ENCODE results near the gene LYPD6. TPM values are rescaled to one million over a fixed set of nuclear protein-coding genes. Genes with fewer than 3 reads are reported as not detected.

LYPD6 gene
- total RNA-seq, 1 experiment from 2014 or later = 0.74 TPM

GRCh38 chr2:149357058-149357457 lies 26.7 kb downstream of the LYPD6 start:
- Histone ChIP-seq H3K9me2 (ENCODE audit: insufficient read depth) (no peaks in the 10 kb centered on the region), H3K4me1 (replicated peaks; ENCODE audit: insufficient read depth) (no peaks in the 10 kb centered on the region), H3K4me2 (no peak overlapping the region), H3F3A (ENCODE audit: insufficient read depth, low read depth) (no peaks in the 10 kb centered on the region), H3K79me2 (ENCODE audit: low read depth) (no peaks in the 10 kb centered on the region), H3K4me3 (no peak overlapping the region), H3K36me3 (ENCODE audit: low read depth) (no peaks in the 10 kb centered on the region), H3K27ac (no peak overlapping the region), H2AFZ (no peak overlapping the region), H4K20me1 (ENCODE audit: insufficient read depth) (no peaks in the 10 kb centered on the region), H3K27me3 (ENCODE audit: insufficient read depth, low read depth) (no peaks in the 10 kb centered on the region), H3K9me3 (ENCODE audit: insufficient read depth, low read depth) (no peaks in the 10 kb centered on the region)
- intact Hi-C loops (cut with micrococcal nuclease; ENCODE audit: unreplicated experiment) = no loop called here
- TF ChIP-seq CTCF (conservative IDR thresholded peaks at IDR 0.05) (no peak), EZH2 (IDR thresholded peaks at IDR 0.05; ENCODE audit: low read depth) (no peak)
- no peak for DNase-seq
- BruUV-seq (replicated peaks) = no TSS peak
- CTCF ChIA-PET = no interaction called here
- POLR2A ChIA-PET (ENCODE audit: unreplicated experiment) = no interaction called here

DNA sequence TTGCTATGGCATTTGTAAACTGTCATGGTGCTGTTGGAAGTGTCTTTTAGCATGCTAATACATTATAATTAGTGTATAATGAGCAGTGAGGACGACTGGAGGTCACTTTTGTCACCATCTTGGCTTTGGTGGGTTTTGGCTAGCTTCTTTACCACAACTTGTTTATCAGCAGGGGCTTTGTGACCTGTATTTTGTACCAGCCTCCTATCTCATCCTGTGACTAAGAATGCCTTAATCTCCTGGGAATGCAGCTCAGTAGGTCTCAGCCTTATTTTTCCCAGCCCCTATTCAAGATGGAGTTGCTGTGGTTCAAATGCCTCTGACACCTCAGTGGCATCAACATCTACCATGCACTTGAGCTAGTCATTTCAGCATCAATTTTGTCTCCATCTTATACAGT lies 29.7 kb downstream of the LYPD6 start:
- no TSS peak for BruUV-seq (replicated peaks)
- Histone ChIP-seq H4K20me1 (ENCODE audit: insufficient read depth) (no peaks in the 10 kb centered on the region), H3K36me3 (ENCODE audit: low read depth) (no peaks in the 10 kb centered on the region), H3K9me3 (ENCODE audit: insufficient read depth, low read depth) (no peaks in the 10 kb centered on the region), H3K4me3 (no peak overlapping the region), H2AFZ (no peak overlapping the region), H3K27ac (no peak overlapping the region), H3K4me2 (no peak overlapping the region), H3F3A (ENCODE audit: insufficient read depth, low read depth) (no peaks in the 10 kb centered on the region), H3K27me3 (ENCODE audit: insufficient read depth, low read depth) (no peaks in the 10 kb centered on the region), H3K4me1 (replicated peaks; ENCODE audit: insufficient read depth) (peaks cover 3% of the 10 kb centered on the region), H3K9me2 (ENCODE audit: insufficient read depth) (no peaks in the 10 kb centered on the region), H3K79me2 (ENCODE audit: low read depth) (no peaks in the 10 kb centered on the region)
- ChIA-PET CTCF (no interaction called here), POLR2A (ENCODE audit: unreplicated experiment) (no interaction called here)
- intact Hi-C loops (cut with micrococcal nuclease; ENCODE audit: unreplicated experiment) = no loop called here
- no peak for DNase-seq
- TF ChIP-seq EZH2 (IDR thresholded peaks at IDR 0.05; ENCODE audit: low read depth) = no peak
- TF ChIP-seq CTCF (conservative IDR thresholded peaks at IDR 0.05) = no peak

GRCh38 chr2:149363958-149364357 lies 33.6 kb downstream of the LYPD6 start:
- no peaks in the 10 kb centered on the region for H3K9me2 ChIP-seq (ENCODE audit: insufficient read depth)
- H2AFZ ChIP-seq = no peak overlapping the region
- no peak overlapping the region for H3K27ac ChIP-seq
- H3K9me3 ChIP-seq (ENCODE audit: insufficient read depth, low read depth) = no peaks in the 10 kb centered on the region
- H3K4me1 ChIP-seq (replicated peaks; ENCODE audit: insufficient read depth) = peaks cover 23% of the 10 kb centered on the region
- H4K20me1 ChIP-seq (ENCODE audit: insufficient read depth) = no peaks in the 10 kb centered on the region
- no peak overlapping the region for H3K4me2 ChIP-seq
- ChIA-PET POLR2A (ENCODE audit: unreplicated experiment) (no interaction called here), CTCF (no interaction called here)
- no peaks in the 10 kb centered on the region for H3K79me2 ChIP-seq (ENCODE audit: low read depth)
- H3K36me3 ChIP-seq (ENCODE audit: low read depth) = no peaks in the 10 kb centered on the region
- BruUV-seq (replicated peaks) = no TSS peak
- no peaks in the 10 kb centered on the region for H3K27me3 ChIP-seq (ENCODE audit: insufficient read depth, low read depth)
- H3K4me3 ChIP-seq = no peak overlapping the region
- intact Hi-C loops (cut with micrococcal nuclease; ENCODE audit: unreplicated experiment) = no loop called here
- no peak for DNase-seq
- TF ChIP-seq EZH2 (IDR thresholded peaks at IDR 0.05; ENCODE audit: low read depth) = no peak
- TF ChIP-seq CTCF (conservative IDR thresholded peaks at IDR 0.05) = no peak
- peaks cover 14% of the 10 kb centered on the region; the same call in 1 of the 2 replicates for H3F3A ChIP-seq (ENCODE audit: insufficient read depth, low read depth)

Measured in PC-9 (cell line).